HG03108 (cell line): ENCODE data around the gene VGLL2.

Experiments
- ATAC-seq: cut with Tn5 transposase; IDR thresholded peaks from one replicate; pipeline ENCODE4 v1.9.1; 2021; ENCODE audit warnings: moderate library complexity; ENCODE audit not compliant: unreplicated experiment

Gene VGLL2

DNA sequence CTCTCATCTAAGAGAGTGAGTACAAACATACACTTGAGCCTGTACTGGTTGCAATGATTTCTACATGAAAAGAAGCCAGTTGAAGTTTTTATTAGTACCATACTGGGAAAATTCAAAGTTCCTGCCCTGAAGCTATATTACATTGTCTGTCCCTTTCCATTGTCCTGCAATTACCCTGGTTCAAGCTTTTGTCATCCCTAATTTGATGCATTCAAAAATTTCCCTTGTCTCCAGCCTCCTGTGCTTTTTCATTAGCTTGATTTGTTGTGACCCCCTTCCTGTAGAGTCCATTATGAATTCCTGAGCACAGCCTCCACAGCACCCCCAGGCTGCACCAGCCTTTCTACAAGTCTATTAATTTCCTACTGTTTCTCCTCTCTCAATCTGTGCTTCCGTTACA lies 46.4 kb downstream of the VGLL2 start:
- no peak for ATAC-seq

DNA sequence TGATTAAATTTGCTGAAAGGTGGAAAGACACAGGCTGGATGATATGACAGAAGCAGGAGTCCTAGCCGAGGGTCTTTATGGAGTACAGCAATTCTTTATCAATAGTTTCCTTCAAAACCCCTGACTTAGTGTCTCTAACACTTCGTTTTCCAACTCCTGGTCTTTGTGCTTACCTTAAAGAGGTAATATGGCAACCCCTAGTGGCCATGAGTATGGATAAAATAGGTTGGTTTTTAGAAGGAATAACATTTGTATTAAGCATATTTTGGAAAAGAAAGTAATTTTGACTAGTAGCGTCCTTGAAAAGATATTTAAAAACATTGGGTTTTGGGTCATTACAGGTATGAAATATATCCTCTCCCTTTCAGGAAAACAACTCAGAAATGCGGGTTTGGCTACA lies 51.9 kb downstream of the VGLL2 start:
- no peak for ATAC-seq
